DMS114 treated with DMSO at 0.1 percent for 48 hours (cell line): ENCODE measurements around the gene LCMT1.
"Not testable (repeated sequence)": the region's sequence is repeated elsewhere in the genome, so short reads cannot be mapped to it uniquely, and the experiment has no call there.

Experiments used
- DNase-seq: peaks from one replicate; lab custom pipeline; 2025; ENCODE audit not compliant: unreplicated experiment; lab: John Stamatoyannopoulos, UW

LCMT1 gene

GRCh38 chr16:25094596-25094995, 16.9 kb upstream of the LCMT1 start:
- no peak for DNase-seq

GRCh38 chr16:25095636-25096035, 15.9 kb upstream of the LCMT1 start:
- DNase-seq: no peak

- no peak for DNase-seq
Measured at GRCh38 chr16:25097276-25097975, 14.1 kb upstream of the LCMT1 start.

GRCh38 chr16:25100511-25100910, 11.0 kb upstream of the LCMT1 start:
- no peak for DNase-seq

- DNase-seq: peak; percentile 44
Measured at GRCh38 chr16:25106567-25107465, 4.7 kb upstream of the LCMT1 start.

- DNase-seq: no peak
Measured at GRCh38 chr16:25107466-25107792, 4.1 kb upstream of the LCMT1 start.

- no peak for DNase-seq
Measured at GRCh38 chr16:25108054-25108453, 3.5 kb upstream of the LCMT1 start.

- no peak for DNase-seq
Measured at GRCh38 chr16:25109643-25110042, 1.9 kb upstream of the LCMT1 start.

GRCh38 chr16:25110387-25110947, 1.1 kb upstream of the LCMT1 start:
- no peak for DNase-seq

- no peak for DNase-seq
Measured at GRCh38 chr16:25114121-25114520, 2.6 kb downstream of the LCMT1 start.

- no peak for DNase-seq
Measured at GRCh38 chr16:25118851-25119578, 7.5 kb downstream of the LCMT1 start.

GRCh38 chr16:25121824-25122600, 10.5 kb downstream of the LCMT1 start:
- no peak for DNase-seq

GRCh38 chr16:25124503-25124902, 13.0 kb downstream of the LCMT1 start:
- no peak for DNase-seq

- DNase-seq: not testable (repeated sequence)
Measured at GRCh38 chr16:25126086-25126666, 14.6 kb downstream of the LCMT1 start.

- no peak for DNase-seq
Measured at GRCh38 chr16:25126820-25127232, 15.3 kb downstream of the LCMT1 start.

- not testable (repeated sequence) for DNase-seq
Measured at GRCh38 chr16:25132751-25133150, 21.2 kb downstream of the LCMT1 start.

- no peak for DNase-seq
Measured at GRCh38 chr16:25134166-25134700, 22.7 kb downstream of the LCMT1 start.

GRCh38 chr16:25135254-25135878, 23.8 kb downstream of the LCMT1 start:
- no peak for DNase-seq

- DNase-seq: no peak
Measured at GRCh38 chr16:25138130-25138529, 26.6 kb downstream of the LCMT1 start.

- DNase-seq: no peak
Measured at GRCh38 chr16:25140459-25140858, 28.9 kb downstream of the LCMT1 start.
